HepG2 (cell line): ENCODE measurements around the gene ZMIZ1. TPM values are rescaled to one million over a fixed set of nuclear protein-coding genes. Genes with fewer than 3 reads are reported as not detected.

ENCODE experiments used
- CENPT ChIP-seq: sonication (generic); formaldehyde crosslinking; IDR thresholded peaks from 2 replicates; pipeline ENCODE4 v1.8.0; 2022; ENCODE audit warnings: low read depth, mild to moderate bottlenecking, moderate library complexity, missing genetic modification reagents
- DNMT1 ChIP-seq: sonication (generic); formaldehyde crosslinking; IDR thresholded peaks from 2 replicates; pipeline ENCODE4 v1.5.1; 2020; ENCODE audit warnings: mild to moderate bottlenecking, missing genetic modification reagents
- EED ChIP-seq: sonication (generic); formaldehyde crosslinking; IDR thresholded peaks from 2 replicates; pipeline ENCODE4 v1.5.0; 2020; ENCODE audit warnings: mild to moderate bottlenecking, missing genetic modification reagents
- FLYWCH1 ChIP-seq: sonication (generic); formaldehyde crosslinking; IDR thresholded peaks from 2 replicates; pipeline ENCODE4 v1.8.1; 2023; ENCODE audit warnings: mild to moderate bottlenecking, missing genetic modification reagents
- FOXA3 ChIP-seq: IDR thresholded peaks from 2 replicates; pipeline ENCODE4 v1.6.1; 2016; ENCODE audit warnings: missing genetic modification reagents, missing compliant biosample characterization
- MAFK ChIP-seq, 2 experiments: IDR thresholded peaks in 1 of 2; conservative IDR thresholded peaks in 1 of 2; 2 replicates each; pipeline ENCODE4 v1.6.1; 2011; ENCODE audit warnings: improper control_type of control experiment in 2 of 2, low read length in 2 of 2
- NFATC3 ChIP-seq: sonication (generic); formaldehyde crosslinking; IDR thresholded peaks from 2 replicates; pipeline ENCODE4 v1.5.1; 2020; ENCODE audit warnings: mild to moderate bottlenecking, missing genetic modification reagents
- NFRKB ChIP-seq: fragments of 450-650 bp; IDR thresholded peaks from 2 replicates; pipeline ENCODE4 v1.6.1; 2017
- POLR2AphosphoS5 ChIP-seq: IDR thresholded peaks from 2 replicates; pipeline ENCODE4 v1.6.1; 2012; ENCODE audit warnings: low read depth, low read length
- RELA ChIP-seq: sonication (generic); formaldehyde crosslinking; IDR thresholded peaks from 2 replicates; pipeline ENCODE4 v1.4.0; 2020; ENCODE audit warnings: missing genetic modification reagents
- SIX1 ChIP-seq: sonication (generic); formaldehyde crosslinking; IDR thresholded peaks from 2 replicates; pipeline ENCODE4 v1.4.0; 2020; ENCODE audit warnings: missing genetic modification reagents, borderline replicate concordance
- SMAD1 ChIP-seq: sonication (generic); formaldehyde crosslinking; IDR thresholded peaks from 2 replicates; pipeline ENCODE4 v1.4.0; 2020; ENCODE audit warnings: missing genetic modification reagents, low read depth, mild to moderate bottlenecking, borderline replicate concordance
- SSRP1 ChIP-seq: IDR thresholded peaks from 2 replicates; pipeline ENCODE4 v1.6.1; 2016; ENCODE audit warnings: control low read depth
- ZFY ChIP-seq: sonication (generic); formaldehyde crosslinking; IDR thresholded peaks from 2 replicates; pipeline ENCODE4 v1.4.0; 2020; ENCODE audit warnings: missing genetic modification reagents
- ZKSCAN1 ChIP-seq: fragments of 150-350 bp; IDR thresholded peaks from 2 replicates; pipeline ENCODE4 v1.6.1; 2014; ENCODE audit warnings: low read length
- ZNF160 ChIP-seq: sonication (generic); formaldehyde crosslinking; IDR thresholded peaks from 2 replicates; pipeline ENCODE4 v1.8.0; 2022; ENCODE audit warnings: mild to moderate bottlenecking, inconsistent platforms, missing genetic modification reagents
- ZNF207 ChIP-seq: fragments of 450-650 bp; IDR thresholded peaks from 2 replicates; pipeline ENCODE4 v1.6.1; 2016; ENCODE audit warnings: antibody characterized with exemption, borderline replicate concordance
- ZNF234 ChIP-seq: sonication (generic); formaldehyde crosslinking; conservative IDR thresholded peaks from 2 replicates; pipeline ENCODE4 v1.5.1; 2020; ENCODE audit warnings: mild to moderate bottlenecking, missing genetic modification reagents
- ZNF350 ChIP-seq: sonication (generic); formaldehyde crosslinking; IDR thresholded peaks from 2 replicates; pipeline ENCODE4 v1.4.0; 2020; ENCODE audit warnings: mild to moderate bottlenecking, low read depth, missing genetic modification reagents, borderline replicate concordance
- polyA plus RNA-seq, 8 experiments: library from polyadenylated mRNA; depleted of rRNA in 3 of 8; stranded (reverse) in 7 of 8; unstranded in 1 of 8; fragments of >200 nt; fragmentation: Illumina TruSeq in 4 of 8; extraction: Trizol in 4 of 8; gene quantifications; 2 replicates each; pipeline versions ENCODE4 v1.2.1 to v1.2.3, GENCODE V29; 2011 to 2016; ENCODE audit warnings: low read depth in 4 of 8, missing spikeins in 1 of 8, mixed read lengths in 1 of 8; ENCODE audit not compliant: insufficient read depth in 1 of 8
- total RNA-seq, 5 experiments: library from RNA; depleted of rRNA; stranded (reverse); fragments of >200 nt; fragmentation: Illumina TruSeq; extraction: Trizol; gene quantifications; 2 replicates each; pipeline ENCODE4 v1.2.3, GENCODE V29; 2016; ENCODE audit warnings: low read depth in 1 of 5
- TF ChIP-seq, protein P1 (sequence below): sonication (generic); formaldehyde crosslinking; IDR thresholded peaks from 2 replicates; pipeline ENCODE4 v1.5.0; 2020; ENCODE audit warnings: mild to moderate bottlenecking, missing genetic modification reagents
- TF ChIP-seq, protein P2 (sequence below): sonication (generic); formaldehyde crosslinking; IDR thresholded peaks from 2 replicates; pipeline ENCODE4 v1.4.0; 2020; ENCODE audit warnings: mild to moderate bottlenecking, missing genetic modification reagents
- TF ChIP-seq, protein P3 (sequence below): sonication (generic); formaldehyde crosslinking; conservative IDR thresholded peaks from 2 replicates; pipeline ENCODE4 v1.4.0; 2020; ENCODE audit warnings: missing genetic modification reagents
- TF ChIP-seq, protein P4 (sequence below): sonication (generic); formaldehyde crosslinking; IDR thresholded peaks from 2 replicates; pipeline ENCODE4 v1.5.0; 2020; ENCODE audit warnings: mild to moderate bottlenecking, missing genetic modification reagents

Gene ZMIZ1
- total and polyA plus RNA-seq, 2 of the 13 experiments (the other 11 are each of a cell fraction or from before 2014, with no cell fraction given) = 5.3 to 10.2 TPM

DNA sequence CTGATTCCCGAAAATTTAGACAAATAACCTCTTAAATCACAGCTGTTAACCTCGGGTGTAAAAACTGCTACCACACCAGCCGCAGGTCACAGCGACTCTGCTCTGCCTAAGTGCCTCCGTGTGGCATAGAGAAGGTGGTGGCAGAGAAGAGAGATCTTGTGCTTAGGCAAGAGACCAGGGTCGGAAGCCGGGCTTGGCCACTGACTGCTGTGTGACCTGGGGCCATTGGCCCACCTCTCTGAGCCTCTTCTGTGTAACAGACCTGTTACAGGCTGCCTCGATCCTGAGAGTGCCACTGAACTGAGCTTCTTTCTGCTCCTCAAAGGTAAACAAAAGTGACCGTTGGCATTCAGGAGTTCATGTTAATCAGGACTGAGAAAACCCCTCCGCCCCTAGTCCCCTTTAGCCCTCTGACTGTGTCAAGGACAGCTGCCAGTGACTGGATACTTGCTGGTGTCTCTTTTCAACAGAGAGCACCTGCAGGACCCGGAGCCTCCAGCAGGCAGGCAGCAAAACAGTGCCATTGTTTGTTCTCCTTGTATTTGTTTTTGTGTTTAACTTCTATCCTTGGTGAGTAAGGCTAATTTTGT, 36.5 kb downstream of the ZMIZ1 start (continued):
- TF ChIP-seq, protein P1, sequence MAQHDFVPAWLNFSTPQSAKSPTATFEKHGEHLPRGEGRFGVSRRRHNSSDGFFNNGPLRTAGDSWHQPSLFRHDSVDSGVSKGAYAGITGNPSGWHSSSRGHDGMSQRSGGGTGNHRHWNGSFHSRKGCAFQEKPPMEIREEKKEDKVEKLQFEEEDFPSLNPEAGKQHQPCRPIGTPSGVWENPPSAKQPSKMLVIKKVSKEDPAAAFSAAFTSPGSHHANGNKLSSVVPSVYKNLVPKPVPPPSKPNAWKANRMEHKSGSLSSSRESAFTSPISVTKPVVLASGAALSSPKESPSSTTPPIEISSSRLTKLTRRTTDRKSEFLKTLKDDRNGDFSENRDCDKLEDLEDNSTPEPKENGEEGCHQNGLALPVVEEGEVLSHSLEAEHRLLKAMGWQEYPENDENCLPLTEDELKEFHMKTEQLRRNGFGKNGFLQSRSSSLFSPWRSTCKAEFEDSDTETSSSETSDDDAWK (CRISPR knock-in tag) = no peak
- TF ChIP-seq MAFK (conservative IDR thresholded peaks at IDR 0.05 in 1 of 2, IDR thresholded peaks at IDR 0.05 in 1 of 2; ENCODE audit: low read length in 2 of 2) (no peak), SSRP1 (CRISPR knock-in tag) (no peak), CENPT (CRISPR knock-in tag) (no peak), NFRKB (no peak), ZNF350 (CRISPR knock-in tag) (peak; percentile 36; the same call in 1 of the 2 replicates), ZNF207 (no peak), EED (CRISPR knock-in tag) (no peak), ZKSCAN1 (no peak), ZNF160 (CRISPR knock-in tag) (no peak), ZNF234 (CRISPR knock-in tag) (no peak), DNMT1 (no peak), FOXA3 (CRISPR knock-in tag) (peak; percentile 71), RELA (CRISPR knock-in tag) (no peak), SMAD1 (CRISPR knock-in tag) (no peak), FLYWCH1 (CRISPR knock-in tag) (no peak), POLR2AphosphoS5 (no peak), SIX1 (CRISPR knock-in tag) (peak; percentile 47; the same call in 1 of the 2 replicates), NFATC3 (CRISPR knock-in tag) (no peak), ZFY (no peak)
- TF ChIP-seq, protein P2, sequence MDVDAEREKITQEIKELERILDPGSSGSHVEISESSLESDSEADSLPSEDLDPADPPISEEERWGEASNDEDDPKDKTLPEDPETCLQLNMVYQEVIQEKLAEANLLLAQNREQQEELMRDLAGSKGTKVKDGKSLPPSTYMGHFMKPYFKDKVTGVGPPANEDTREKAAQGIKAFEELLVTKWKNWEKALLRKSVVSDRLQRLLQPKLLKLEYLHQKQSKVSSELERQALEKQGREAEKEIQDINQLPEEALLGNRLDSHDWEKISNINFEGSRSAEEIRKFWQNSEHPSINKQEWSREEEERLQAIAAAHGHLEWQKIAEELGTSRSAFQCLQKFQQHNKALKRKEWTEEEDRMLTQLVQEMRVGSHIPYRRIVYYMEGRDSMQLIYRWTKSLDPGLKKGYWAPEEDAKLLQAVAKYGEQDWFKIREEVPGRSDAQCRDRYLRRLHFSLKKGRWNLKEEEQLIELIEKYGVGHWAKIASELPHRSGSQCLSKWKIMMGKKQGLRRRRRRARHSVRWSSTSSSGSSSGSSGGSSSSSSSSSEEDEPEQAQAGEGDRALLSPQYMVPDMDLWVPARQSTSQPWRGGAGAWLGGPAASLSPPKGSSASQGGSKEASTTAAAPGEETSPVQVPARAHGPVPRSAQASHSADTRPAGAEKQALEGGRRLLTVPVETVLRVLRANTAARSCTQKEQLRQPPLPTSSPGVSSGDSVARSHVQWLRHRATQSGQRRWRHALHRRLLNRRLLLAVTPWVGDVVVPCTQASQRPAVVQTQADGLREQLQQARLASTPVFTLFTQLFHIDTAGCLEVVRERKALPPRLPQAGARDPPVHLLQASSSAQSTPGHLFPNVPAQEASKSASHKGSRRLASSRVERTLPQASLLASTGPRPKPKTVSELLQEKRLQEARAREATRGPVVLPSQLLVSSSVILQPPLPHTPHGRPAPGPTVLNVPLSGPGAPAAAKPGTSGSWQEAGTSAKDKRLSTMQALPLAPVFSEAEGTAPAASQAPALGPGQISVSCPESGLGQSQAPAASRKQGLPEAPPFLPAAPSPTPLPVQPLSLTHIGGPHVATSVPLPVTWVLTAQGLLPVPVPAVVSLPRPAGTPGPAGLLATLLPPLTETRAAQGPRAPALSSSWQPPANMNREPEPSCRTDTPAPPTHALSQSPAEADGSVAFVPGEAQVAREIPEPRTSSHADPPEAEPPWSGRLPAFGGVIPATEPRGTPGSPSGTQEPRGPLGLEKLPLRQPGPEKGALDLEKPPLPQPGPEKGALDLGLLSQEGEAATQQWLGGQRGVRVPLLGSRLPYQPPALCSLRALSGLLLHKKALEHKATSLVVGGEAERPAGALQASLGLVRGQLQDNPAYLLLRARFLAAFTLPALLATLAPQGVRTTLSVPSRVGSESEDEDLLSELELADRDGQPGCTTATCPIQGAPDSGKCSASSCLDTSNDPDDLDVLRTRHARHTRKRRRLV (CRISPR knock-in tag) = no peak
- TF ChIP-seq, protein P3, sequence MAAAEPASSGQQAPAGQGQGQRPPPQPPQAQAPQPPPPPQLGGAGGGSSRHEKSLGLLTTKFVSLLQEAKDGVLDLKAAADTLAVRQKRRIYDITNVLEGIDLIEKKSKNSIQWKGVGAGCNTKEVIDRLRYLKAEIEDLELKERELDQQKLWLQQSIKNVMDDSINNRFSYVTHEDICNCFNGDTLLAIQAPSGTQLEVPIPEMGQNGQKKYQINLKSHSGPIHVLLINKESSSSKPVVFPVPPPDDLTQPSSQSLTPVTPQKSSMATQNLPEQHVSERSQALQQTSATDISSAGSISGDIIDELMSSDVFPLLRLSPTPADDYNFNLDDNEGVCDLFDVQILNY = no peak
- TF ChIP-seq, protein P4, sequence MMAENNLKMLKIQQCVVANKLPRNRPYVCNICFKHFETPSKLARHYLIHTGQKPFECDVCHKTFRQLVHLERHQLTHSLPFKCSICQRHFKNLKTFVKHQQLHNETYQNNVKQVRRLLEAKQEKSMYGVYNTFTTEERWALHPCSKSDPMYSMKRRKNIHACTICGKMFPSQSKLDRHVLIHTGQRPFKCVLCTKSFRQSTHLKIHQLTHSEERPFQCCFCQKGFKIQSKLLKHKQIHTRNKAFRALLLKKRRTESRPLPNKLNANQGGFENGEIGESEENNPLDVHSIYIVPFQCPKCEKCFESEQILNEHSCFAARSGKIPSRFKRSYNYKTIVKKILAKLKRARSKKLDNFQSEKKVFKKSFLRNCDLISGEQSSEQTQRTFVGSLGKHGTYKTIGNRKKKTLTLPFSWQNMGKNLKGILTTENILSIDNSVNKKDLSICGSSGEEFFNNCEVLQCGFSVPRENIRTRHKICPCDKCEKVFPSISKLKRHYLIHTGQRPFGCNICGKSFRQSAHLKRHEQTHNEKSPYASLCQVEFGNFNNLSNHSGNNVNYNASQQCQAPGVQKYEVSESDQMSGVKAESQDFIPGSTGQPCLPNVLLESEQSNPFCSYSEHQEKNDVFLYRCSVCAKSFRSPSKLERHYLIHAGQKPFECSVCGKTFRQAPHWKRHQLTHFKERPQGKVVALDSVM (CRISPR knock-in tag) = no peak
